HG03520 (cell line): ENCODE data around the gene DOK3.
"Not testable (repeated sequence)": the region's sequence is repeated elsewhere in the genome, so short reads cannot be mapped to it uniquely, and the experiment has no call there.

ENCODE experiments used
- ATAC-seq: cut with Tn5 transposase; IDR thresholded peaks from one replicate; pipeline ENCODE4 v1.9.1; 2021; ENCODE audit warnings: mild to moderate bottlenecking, moderate library complexity; ENCODE audit not compliant: unreplicated experiment

The DOK3 gene

GRCh38 chr5:177536386-177536785 lies 26.8 kb upstream of the DOK3 start:
- ATAC-seq, result no peak

DNA sequence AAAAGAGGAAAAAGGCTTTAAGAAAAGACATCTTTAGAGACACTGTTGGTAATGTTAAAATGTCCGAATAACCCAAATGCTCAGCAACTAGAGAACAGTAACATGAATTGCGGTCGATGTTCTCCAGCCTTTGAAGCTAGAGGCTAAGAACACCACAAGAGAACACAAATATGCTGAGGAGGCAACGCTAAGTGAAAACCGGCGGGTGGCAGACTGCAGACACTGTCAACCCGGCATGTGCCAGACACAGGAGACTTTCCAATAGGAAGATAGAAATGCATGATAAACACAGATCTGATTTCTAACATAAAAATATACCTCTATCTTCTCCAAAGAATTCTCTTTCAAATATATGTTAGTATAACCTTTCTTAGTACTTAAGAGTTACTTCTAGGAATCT lies 25.5 kb upstream of the DOK3 start:
- no peak for ATAC-seq

DNA sequence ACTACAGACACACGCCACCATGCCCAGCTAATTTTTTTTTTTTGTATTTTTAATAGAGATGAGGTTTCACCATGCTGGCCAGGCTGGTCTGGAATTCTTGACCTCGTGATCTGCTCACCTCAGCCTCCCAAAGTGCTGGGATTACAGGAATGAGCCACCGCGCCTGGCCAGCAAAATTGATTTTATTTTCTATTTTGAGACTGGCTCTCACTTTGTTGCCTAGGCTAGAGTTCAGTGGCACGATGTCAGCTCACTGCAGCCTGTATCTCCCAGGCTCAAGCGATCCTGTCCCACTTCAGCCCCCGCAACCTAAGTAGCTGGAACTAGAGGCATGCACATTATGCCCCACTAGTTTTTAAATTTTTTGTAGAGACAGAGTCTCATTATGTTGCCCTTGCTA lies 24.8 kb upstream of the DOK3 start:
- ATAC-seq, result not testable (repeated sequence)

DNA sequence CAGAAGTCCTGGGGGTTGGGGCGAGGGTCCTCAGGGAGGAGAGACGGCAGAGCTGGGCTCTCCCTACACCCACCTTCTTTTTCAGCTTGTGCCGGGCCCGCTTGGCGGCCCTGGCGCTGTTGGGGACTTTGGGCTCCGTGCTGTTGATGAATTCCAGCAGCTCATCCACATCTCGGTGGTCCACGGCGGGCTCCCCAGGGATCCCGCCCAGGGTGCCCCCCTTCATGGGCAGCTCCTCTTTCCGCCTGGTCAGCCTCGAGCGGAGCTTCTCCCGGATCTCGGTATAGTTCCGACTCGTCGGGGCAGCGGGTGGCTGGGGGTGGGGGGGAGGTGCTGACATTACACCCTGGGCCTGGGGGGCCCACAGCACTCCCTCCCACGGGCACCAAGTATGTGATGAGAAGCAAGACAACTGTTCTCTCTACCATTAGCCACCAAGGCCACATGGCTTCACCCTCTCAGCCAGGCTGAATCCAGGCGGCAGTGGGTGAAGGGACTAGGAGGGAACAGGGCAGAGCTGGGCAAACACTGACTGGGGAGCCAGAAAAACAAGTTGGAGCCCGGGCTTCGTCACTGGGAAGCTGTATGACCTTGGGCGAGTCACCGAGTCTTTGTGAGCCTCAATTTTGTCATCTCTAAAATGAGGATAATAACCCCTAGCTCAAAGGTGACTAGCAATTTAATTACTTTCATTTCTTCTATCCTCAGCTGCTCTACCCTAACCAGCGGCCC lies 21.7 kb upstream of the DOK3 start:
- no peak for ATAC-seq

GRCh38 chr5:177530638-177531037 lies 21.0 kb upstream of the DOK3 start:
- ATAC-seq, result no peak

DNA sequence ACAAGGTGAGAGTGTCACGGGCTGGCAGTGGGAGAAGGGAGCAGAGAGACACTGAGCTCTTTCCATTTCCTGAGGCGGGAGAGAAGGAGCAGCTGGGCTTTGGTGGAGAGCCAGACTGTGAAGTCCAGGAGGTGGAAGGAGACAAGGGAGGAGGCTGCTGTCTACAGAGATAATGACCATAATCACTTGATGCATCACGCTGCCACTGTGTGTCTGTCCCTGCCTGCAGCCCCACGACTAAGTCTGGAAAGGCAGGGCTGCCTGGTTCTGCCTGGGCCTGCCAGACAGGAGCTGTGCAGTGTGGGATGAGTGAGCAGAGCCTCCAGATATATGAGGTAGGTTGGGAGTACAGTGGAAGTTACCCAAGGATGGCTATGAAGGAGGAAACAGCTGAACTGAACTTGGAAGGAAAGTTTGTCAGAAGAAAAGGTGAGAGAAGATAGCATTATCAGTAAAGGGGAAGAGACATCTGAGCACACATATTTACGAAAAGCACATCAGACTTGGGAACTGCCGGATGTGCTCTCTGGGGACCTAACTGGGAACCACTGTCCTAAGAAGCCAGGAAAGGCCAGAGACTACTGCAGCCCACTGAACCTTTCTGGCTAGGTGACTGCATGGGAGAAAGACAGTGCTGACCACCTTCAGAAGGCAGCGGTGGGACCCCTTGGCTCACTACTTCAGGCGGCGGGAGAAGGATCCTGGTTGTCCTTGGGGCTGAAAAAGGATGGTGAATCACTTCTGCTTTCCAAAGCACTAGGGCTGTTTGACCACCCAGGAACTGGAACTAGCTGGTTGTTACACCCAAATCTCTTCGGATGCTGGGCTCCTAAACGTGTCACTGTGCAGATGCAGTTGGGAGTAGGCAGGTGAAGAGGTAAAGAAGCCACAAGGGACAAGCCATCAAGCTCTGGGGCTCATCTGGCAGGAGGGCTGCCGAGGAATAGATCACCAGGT lies 19.9 kb upstream of the DOK3 start:
- ATAC-seq, result no peak

DNA sequence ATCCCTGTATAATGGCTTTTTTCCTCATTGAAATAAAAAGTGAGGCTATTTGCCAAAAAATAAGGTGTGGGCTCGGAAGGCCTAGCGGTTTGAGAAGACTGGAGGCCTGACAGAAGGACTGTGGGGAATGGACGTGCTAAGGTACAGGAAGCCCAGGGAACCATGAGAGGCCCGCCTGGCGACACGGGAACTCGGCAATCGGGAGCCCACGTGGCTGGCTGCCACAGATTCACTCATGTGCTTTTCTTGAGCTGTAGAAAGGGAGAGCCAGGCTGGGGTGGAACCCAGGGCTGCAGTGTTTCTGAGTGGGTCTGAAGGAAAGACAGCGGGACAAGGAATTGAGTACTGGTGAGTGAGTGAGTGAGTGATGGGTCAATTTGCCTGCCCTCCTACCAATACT lies 19.0 kb upstream of the DOK3 start:
- ATAC-seq, result no peak

- no peak for ATAC-seq
These were observed 18.0 kb upstream of the DOK3 start for GRCh38 chr5:177527595-177527994.

GRCh38 chr5:177526791-177527190 lies 17.2 kb upstream of the DOK3 start:
- ATAC-seq, result no peak

DNA sequence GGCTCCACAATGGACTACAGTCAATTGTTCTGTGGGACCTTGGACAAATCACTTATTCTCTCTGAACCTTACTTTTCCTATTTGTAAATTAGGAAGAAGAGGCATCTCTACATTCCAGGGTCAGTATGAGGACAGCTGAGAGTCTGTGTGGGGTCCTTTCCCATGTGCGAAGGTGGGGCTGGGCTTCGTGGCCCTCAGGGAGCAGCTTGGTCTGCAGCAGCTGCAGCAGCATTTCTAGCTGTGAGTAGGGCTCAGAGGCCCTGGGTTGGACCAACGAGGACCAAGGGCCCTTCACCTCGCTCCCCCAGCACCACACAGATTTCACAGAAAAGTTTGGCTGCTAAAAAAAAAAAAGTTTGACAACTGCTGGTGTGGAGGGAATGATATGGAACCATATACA lies 16.6 kb upstream of the DOK3 start:
- ATAC-seq, result no peak

DNA sequence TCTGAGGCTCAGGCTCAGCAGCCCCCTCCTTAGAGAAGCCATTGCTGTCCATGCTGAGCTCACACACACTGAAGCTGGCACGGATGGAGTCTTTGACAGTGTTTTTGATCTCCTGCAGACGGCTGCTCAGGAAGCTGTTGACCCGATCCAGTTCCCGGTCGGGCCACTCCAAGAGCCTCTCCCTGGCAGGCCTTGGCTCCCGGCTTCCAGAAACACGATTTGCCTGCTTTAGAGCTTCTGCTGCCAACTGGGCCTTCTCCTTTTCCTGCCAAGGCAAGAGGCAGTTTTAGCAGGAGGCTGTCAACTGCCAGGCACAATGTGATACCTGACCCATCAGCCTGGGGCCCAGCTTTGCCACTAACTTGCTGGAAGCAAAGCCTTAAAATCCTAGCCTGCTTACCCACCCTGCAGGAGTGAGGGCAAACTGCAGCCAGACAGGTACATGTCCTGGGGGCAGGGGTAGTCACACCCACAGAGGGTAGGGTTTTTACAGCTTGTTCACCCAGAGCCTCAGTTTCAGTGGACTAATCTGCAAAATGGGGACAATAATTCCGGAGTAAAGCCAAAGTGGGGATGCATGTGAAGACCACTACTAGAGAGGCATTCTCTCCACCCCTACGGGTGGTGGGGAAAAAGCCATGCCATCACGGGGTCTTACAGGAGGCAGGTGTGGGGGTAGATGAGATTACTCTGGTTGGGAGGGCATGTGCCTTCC lies 15.5 kb upstream of the DOK3 start:
- no peak for ATAC-seq

GRCh38 chr5:177524539-177524900 lies 14.9 kb upstream of the DOK3 start:
- no peak for ATAC-seq

DNA sequence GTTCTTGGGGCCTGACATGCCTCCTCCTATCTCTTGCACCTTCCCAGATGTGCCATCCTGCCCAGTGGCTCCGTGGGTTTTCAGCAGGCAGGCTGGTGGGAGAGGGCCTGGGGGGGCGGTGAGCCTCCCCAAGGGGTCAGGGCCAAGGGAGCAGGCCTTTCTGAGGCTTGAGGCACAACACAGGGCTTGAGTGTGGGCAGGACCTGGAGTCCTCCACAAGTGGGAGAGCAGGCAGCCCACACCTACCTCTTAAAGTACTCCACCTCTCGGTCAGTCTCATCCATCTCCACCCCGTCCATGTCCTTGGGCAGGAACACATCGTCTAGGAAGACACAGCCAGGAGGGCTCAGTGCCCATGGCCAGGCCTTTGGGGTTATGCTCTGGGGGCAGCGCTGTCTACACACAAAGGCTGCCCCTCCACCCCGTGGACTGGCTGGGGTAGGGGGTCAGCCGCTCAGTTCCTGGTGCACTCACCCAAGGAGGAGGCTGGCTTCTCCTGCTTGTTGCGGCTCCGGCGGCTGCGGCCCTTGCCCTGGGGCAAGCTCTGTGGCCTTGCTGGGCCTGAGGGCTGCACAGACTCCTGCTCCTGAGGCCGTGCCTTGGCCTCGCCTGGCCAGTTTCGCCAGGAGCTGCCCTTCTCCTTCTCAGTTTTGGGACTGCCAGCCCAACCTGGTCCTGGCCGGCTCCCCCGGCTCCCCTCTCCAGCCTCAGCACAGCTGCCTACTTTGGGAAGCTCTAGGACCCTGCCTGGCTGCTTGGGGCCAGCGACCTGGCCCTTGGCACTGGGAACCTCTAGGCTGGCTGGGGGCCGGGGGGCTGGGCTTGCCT lies 14.3 kb upstream of the DOK3 start:
- no peak for ATAC-seq

DNA sequence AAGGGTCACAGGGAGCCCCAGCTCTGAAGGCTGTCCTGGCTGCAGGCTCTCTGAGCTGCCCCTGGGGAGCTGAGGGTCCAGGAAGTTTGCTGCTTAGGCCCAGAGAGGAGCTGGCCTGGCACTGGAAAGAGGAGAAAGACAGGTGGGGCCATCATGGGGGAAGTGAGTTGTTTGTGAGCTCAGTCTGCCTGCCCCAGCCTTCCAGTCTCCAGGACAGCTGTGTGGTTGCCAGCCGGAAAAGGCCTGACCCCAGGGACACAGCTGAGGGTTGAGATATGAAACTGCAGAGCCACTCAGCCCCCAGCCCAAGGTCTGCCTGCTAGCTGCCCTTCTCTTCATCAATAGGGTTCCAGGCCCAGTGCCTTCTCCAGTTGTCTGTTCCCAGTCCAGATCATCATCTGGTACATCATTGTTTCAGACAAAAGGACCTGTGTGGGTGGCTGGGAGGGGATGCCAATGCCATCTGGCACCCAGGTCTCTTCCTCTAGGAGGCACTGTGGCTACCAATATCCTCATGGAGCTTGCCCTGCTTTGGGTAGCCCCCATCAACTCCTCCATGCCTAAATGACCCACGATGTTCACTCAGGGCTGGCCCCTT lies 11.4 kb upstream of the DOK3 start:
- no peak for ATAC-seq

DNA sequence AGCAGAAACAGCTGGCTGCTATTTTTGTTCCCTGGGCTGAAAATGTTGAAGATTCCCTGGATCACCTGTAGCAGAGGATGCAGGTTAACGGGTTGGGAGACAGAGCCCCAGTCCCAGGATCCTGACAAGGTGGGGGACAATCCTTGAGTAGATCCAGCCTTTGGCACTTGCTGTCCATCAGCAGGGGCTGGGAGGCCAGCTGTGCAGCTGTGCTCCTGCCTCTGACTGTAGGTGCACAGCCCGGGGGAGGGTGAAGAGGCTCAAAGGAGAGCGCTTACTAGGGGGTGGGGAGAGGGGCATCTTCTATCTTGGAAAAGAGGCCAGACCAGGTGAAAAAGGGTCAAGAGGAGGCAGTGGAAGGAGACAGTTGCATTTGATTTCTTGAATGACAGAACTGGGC lies 10.6 kb upstream of the DOK3 start:
- no peak for ATAC-seq

- ATAC-seq, result no peak
These were observed 10.0 kb upstream of the DOK3 start for GRCh38 chr5:177519463-177520235.

- ATAC-seq, result peak; percentile 71
These were observed 7.3 kb upstream of the DOK3 start, which contains the start of gene DDX41 for GRCh38 chr5:177516601-177517568. Gene DDX41 (minus strand): TSS chr5:177516961. CDS start chr5:177516945, 16 bp downstream.

DNA sequence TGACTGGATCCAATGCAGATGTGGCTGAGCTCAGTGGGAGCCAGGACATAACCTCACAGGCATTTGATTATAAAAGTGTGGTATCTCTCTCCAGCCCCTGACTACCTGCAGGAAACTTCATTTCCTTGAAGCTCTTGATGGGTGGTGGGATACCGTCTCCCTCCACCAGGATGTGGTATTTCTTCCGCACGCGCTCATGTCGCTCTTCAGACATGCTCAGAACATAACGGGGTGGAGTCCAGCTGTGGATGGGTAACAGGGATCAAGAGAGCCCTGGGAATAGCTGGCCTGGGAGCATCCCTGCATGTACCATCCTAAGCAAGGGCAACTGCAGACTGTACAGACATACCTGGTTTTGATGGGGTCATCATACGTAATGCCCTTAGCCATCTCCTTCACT lies 6.0 kb upstream of the DOK3 start:
- ATAC-seq, result no peak
